Measurements from ENCODE around the gene SUN2.

Gene SUN2

DNA sequence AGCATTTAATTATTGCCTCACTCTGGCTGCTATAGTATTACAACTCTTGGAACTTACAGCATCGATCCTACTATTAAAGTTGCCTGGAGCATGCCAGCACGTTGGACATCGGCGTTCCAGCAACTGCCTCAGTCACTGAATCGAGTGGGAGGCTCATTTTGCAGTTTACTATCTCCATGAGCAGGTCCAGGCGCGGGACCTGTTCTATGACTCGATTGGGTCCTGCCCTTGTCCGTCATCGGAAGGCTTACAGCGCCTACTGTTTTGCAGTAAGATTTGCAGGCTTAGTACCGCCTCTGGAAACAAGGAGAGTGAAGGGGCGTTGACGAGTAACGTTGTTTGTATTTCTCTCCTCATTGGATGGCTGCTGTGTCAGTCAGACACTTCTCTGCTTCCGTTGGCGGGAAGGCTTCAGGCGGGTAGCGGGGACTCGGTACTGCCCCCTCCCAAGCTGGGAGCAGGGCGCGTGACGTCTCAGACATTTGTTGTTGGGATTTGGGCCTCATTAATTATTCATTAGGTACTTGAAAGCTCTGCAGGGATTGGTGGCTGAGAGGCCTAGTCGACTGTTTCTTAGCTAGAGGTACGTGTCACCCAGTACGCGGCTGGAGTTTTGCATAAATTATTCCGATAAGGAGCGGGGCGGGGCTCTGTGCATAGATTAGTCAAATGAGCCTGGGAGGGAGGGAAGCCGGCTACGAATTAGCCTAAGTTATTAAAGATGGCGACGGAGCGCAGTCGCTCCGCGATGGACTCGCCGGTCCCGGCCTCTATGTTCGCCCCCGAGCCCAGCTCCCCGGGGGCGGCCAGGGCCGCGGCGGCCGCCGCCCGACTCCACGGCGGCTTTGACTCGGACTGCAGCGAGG lies 50.3 kb downstream of the SUN2 start, which contains the start of gene GTPBP1:
GTPBP1 (plus strand) TSS at position 710 of the 866 bp plus-strand sequence; CDS start at position 722, 12 bp downstream.
- no peaks in the 10 kb centered on the region for H3K27me3 ChIP-seq (ENCODE audit: low read depth)
- DNase-seq (ENCODE audit: low spot score in 2 of 2), result peak; percentile 99 to 100
- peaks cover 21% of the 10 kb centered on the region for H3K36me3 ChIP-seq (replicated peaks)
- in situ Hi-C loops (cut with MboI; ENCODE audit: low sequenced_read_pairs), result no loop called here
- peak within 1 kb of the TSS; percentile 88 for H3K4me3 ChIP-seq
- peaks cover 36% of the 10 kb centered on the region for H3K4me1 ChIP-seq
- H3K9me3 ChIP-seq, result no peaks in the 10 kb centered on the region

GRCh38 chr22:38704654-38705234 lies 51.1 kb downstream of the SUN2 start:
- in situ Hi-C loops (cut with MboI; ENCODE audit: low sequenced_read_pairs), result no loop called here
- Histone ChIP-seq H3K36me3 (replicated peaks) (peaks cover 14% of the 10 kb centered on the region), H3K4me1 (peaks cover 36% of the 10 kb centered on the region), H3K27me3 (ENCODE audit: low read depth) (no peaks in the 10 kb centered on the region), H3K9me3 (no peaks in the 10 kb centered on the region), H3K4me3 (peak overlapping the region; percentile 13)
- peak; percentile 43 to 57 for DNase-seq (ENCODE audit: low spot score in 2 of 2)

GRCh38 chr22:38700789-38701628 lies 54.8 kb downstream of the SUN2 start, which contains the start of gene JOSD1:
TSS of gene JOSD1 (minus strand) at chr22:38700943. CDS start at chr22:38699987, 956 bp downstream.
- DNase-seq (ENCODE audit: low spot score in 2 of 2), result peak; percentile 78 to 94
- in situ Hi-C loops (cut with MboI; ENCODE audit: low sequenced_read_pairs), result no loop called here

GRCh38 chr22:38700270-38700788 lies 55.5 kb downstream of the SUN2 start:
- peaks cover 45% of the 10 kb centered on the region for H3K4me1 ChIP-seq
- no peaks in the 10 kb centered on the region for H3K27me3 ChIP-seq (ENCODE audit: low read depth)
- in situ Hi-C loops (cut with MboI; ENCODE audit: low sequenced_read_pairs), result no loop called here
- peak in 1 of 2 experiments; percentile 77 for DNase-seq (ENCODE audit: low spot score in 2 of 2)
- peaks cover 14% of the 10 kb centered on the region for H3K36me3 ChIP-seq (replicated peaks)
- no peaks in the 10 kb centered on the region for H3K9me3 ChIP-seq
- H3K4me3 ChIP-seq, result peak overlapping the region; percentile 53

More at GRCh38 chr22:38700789-38701628, 54.8 kb downstream of the SUN2 start, which contains the start of gene JOSD1:
- no peaks in the 10 kb centered on the region for H3K9me3 ChIP-seq
- H3K4me1 ChIP-seq, result peaks cover 45% of the 10 kb centered on the region
- peak within 1 kb of the TSS; percentile 53 for H3K4me3 ChIP-seq
- no peaks in the 10 kb centered on the region for H3K27me3 ChIP-seq (ENCODE audit: low read depth)
- peaks cover 17% of the 10 kb centered on the region for H3K36me3 ChIP-seq (replicated peaks)

DNA sequence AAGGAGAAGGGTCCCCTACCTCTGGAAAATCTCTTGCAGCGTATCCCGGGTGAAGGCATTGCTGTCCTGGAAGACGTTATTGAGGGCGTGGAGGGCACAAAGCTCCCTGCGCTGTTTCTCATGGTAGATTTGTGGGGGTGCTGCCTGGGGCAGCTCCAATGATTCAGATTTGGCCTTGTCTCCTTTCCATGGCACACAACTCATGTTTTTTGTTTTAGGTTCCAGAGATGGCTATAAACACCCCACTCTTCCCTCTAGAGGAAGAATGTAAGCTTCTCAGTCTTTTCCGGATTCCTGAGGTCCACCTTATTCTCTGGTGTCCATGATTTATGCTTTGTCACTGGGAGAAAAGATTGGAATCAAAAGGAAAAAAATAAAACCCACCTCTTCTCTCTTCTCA lies 56.0 kb downstream of the SUN2 start:
- H3K4me3 ChIP-seq, result peak overlapping the region; percentile 53

DNA sequence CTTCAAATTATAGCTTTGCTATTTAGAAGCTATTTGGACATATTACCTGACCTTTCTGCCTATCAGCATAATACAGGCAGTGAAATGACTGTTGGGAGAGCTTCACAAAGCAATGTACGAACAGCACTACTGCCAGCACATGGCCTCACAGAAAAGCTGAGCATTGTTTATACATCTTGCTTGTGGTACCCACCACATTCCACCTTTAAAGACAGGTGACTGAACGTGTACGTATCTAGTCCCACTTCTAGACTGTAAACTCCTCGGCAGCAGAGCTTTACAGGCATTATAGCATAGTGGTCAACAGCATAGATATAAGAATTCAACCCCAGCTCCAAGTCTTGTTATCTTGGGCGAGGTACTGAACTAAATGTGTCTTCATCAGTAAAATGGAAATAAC lies 56.7 kb downstream of the SUN2 start:
- H3K36me3 ChIP-seq (replicated peaks), result peaks cover 14% of the 10 kb centered on the region
- no peaks in the 10 kb centered on the region for H3K27me3 ChIP-seq (ENCODE audit: low read depth)
- peak overlapping the region; percentile 53 for H3K4me3 ChIP-seq
- no peak for DNase-seq (ENCODE audit: low spot score in 2 of 2)
- in situ Hi-C loops (cut with MboI; ENCODE audit: low sequenced_read_pairs), result no loop called here
- H3K9me3 ChIP-seq, result no peaks in the 10 kb centered on the region
- H3K4me1 ChIP-seq, result peaks cover 37% of the 10 kb centered on the region

More for the DNA sequence above, 56.0 kb downstream of the SUN2 start:
- in situ Hi-C loops (cut with MboI; ENCODE audit: low sequenced_read_pairs), result no loop called here
- DNase-seq (ENCODE audit: low spot score in 2 of 2), result no peak
- Histone ChIP-seq H3K9me3 (no peaks in the 10 kb centered on the region), H3K36me3 (replicated peaks) (peaks cover 14% of the 10 kb centered on the region), H3K27me3 (ENCODE audit: low read depth) (no peaks in the 10 kb centered on the region), H3K4me1 (peaks cover 42% of the 10 kb centered on the region)

GRCh38 chr22:38698407-38699094 lies 57.2 kb downstream of the SUN2 start:
- Histone ChIP-seq H3K36me3 (replicated peaks) (peaks cover 14% of the 10 kb centered on the region), H3K4me3 (peak overlapping the region; percentile 53), H3K9me3 (no peaks in the 10 kb centered on the region), H3K4me1 (peaks cover 33% of the 10 kb centered on the region), H3K27me3 (ENCODE audit: low read depth) (no peaks in the 10 kb centered on the region)
- DNase-seq (ENCODE audit: low spot score in 2 of 2), result no peak
- in situ Hi-C loops (cut with MboI; ENCODE audit: low sequenced_read_pairs), result no loop called here

- in situ Hi-C loops (cut with MboI; ENCODE audit: low sequenced_read_pairs), result no loop called here
- peak overlapping the region; percentile 53; the same call in 1 of the 2 replicates for H3K4me3 ChIP-seq
- H3K36me3 ChIP-seq (replicated peaks), result peaks cover 23% of the 10 kb centered on the region
- no peaks in the 10 kb centered on the region for H3K9me3 ChIP-seq
- no peaks in the 10 kb centered on the region for H3K27me3 ChIP-seq (ENCODE audit: low read depth)
- DNase-seq (ENCODE audit: low spot score in 2 of 2), result no peak
- H3K4me1 ChIP-seq, result peaks cover 26% of the 10 kb centered on the region
Observed at GRCh38 chr22:38697425-38698089, 58.2 kb downstream of the SUN2 start.

DNA sequence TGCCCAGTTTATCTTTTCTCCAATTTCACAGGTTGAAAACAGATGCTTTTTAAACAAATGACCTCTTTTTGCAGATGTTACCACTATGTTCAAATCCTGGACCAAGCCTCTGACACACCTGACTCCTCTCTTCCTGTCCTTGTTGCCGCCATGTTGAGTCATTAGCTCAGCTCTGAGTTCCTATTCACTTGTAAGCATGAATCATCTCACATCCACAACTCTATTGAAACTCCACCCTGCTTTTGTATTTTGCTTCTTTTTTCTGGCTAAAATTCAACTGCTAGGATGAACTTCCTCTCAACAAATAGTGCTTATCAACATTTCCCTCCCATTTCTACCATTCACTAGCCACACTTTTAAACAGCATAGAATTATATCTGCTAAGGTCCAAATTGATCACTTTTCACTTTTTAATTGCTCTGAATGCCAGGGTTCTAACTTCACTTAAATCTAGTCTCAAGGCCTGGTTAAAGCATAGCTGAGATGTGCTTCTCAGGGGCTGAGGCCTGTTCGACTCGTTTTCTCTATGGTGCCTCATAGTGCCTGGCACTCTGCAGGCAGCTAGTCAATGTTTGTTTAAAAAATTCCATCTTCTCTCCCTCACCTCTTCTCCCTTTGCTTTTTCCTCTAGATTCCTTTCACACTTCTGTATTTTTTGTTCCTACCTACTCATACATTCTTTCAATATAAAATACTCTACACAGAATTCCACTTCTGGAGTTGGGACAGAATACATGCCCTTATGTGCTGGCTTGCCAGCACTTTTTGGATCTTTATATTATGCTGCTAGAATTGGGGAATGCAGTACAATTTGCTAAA lies 59.0 kb downstream of the SUN2 start:
- Histone ChIP-seq H3K4me3 (no peak overlapping the region), H3K9me3 (no peaks in the 10 kb centered on the region), H3K27me3 (ENCODE audit: low read depth) (no peaks in the 10 kb centered on the region), H3K36me3 (replicated peaks) (peaks cover 23% of the 10 kb centered on the region), H3K4me1 (peaks cover 22% of the 10 kb centered on the region)
- in situ Hi-C loops (cut with MboI; ENCODE audit: low sequenced_read_pairs), result no loop called here
- no peak for DNase-seq (ENCODE audit: low spot score in 2 of 2)

DNA sequence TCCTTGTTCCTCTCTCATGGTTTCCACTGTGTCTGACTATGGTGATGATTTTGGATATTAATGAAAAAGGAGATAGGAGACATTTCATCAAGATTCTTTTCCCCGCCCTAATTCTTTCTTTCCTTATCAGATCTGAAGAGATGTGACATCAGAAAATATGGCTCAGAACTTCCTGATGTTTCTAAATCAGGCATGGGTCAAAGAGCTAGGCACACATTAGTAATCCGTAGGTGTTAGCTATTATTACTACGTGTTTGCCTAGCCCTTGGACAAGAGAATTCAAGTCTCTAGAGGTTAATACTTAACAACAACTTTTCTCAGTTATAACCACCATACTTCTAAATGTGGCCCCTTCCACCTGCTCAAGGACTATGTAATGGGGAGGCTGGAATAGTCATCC lies 60.9 kb downstream of the SUN2 start:
- peaks cover 18% of the 10 kb centered on the region for H3K4me1 ChIP-seq
- no peaks in the 10 kb centered on the region for H3K9me3 ChIP-seq
- in situ Hi-C loops (cut with MboI; ENCODE audit: low sequenced_read_pairs), result no loop called here
- no peak overlapping the region for H3K4me3 ChIP-seq
- no peak for DNase-seq (ENCODE audit: low spot score in 2 of 2)
- H3K36me3 ChIP-seq (replicated peaks), result peaks cover 36% of the 10 kb centered on the region
- no peaks in the 10 kb centered on the region for H3K27me3 ChIP-seq (ENCODE audit: low read depth)

GRCh38 chr22:38694049-38694448 lies 61.7 kb downstream of the SUN2 start:
- Histone ChIP-seq H3K4me3 (no peak overlapping the region), H3K9me3 (no peaks in the 10 kb centered on the region), H3K4me1 (peaks cover 18% of the 10 kb centered on the region), H3K27me3 (ENCODE audit: low read depth) (no peaks in the 10 kb centered on the region), H3K36me3 (replicated peaks) (peaks cover 44% of the 10 kb centered on the region)
- DNase-seq (ENCODE audit: low spot score in 2 of 2), result no peak
- in situ Hi-C loops (cut with MboI; ENCODE audit: low sequenced_read_pairs), result no loop called here

- Histone ChIP-seq H3K4me3 (no peak overlapping the region), H3K36me3 (replicated peaks) (peaks cover 70% of the 10 kb centered on the region), H3K9me3 (no peaks in the 10 kb centered on the region), H3K27me3 (ENCODE audit: low read depth) (no peaks in the 10 kb centered on the region), H3K4me1 (no peaks in the 10 kb centered on the region)
- in situ Hi-C loops (cut with MboI; ENCODE audit: low sequenced_read_pairs), result no loop called here
- no peak for DNase-seq (ENCODE audit: low spot score in 2 of 2)
Observed at GRCh38 chr22:38689651-38690050, 66.1 kb downstream of the SUN2 start.

Data from HAP-1 (cell line).